Measurements from ENCODE around the gene CDSN.
A peak's percentile ranks its signal among the peaks of the same experiment; 100 is the strongest.

The CDSN gene

GRCh38 chr6:31116661-31117385 is 3.4 kb downstream of the CDSN start:
- no peak for DNase-seq (ENCODE audit: low read depth)

- no peak for DNase-seq (ENCODE audit: low read depth)
Observed at GRCh38 chr6:31115941-31116560, 4.2 kb downstream of the CDSN start.

DNA sequence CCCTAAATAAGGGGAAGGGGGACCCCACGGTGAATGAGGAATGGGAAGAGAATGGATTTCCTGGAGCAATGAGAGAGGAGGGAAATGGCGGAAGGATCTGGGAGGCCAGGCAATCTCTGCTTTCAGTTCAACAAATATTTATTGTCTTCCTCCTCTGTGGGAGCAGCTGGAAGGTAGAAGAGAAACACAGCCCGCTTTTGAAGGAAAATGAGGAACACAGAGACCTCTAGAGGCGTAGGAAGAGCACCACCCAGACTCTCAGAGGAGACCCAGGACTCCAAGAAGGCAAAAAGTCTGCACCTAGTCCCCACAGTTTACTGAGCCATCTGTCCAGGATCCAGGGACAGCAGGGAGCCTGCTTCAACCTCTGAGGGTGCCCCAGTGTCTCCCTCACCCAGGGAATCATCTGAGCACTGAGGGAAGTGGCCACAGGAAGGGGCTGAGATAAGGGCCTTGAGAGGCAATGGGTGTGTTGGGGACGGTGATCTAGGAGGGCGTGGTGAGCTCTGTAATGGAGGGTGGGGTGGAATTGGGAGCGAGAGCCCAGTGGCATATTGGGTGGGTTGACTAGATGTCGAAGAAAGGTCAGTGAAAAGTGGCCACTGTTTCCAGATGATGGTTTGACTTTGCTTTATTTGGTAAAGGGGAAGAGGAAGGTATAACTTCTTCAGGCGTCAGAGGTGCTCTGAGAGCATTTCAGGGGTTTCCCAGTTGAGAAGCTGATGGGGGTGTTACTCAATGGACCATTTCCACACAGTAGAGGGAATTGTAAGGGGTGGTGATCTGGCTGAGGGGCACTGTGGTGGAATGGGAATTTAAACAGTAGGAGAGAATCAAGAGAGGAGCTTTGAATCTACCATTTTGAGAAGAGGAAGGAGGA is 5.0 kb downstream of the CDSN start:
- peak; percentile 40 for DNase-seq (ENCODE audit: low read depth)

DNA sequence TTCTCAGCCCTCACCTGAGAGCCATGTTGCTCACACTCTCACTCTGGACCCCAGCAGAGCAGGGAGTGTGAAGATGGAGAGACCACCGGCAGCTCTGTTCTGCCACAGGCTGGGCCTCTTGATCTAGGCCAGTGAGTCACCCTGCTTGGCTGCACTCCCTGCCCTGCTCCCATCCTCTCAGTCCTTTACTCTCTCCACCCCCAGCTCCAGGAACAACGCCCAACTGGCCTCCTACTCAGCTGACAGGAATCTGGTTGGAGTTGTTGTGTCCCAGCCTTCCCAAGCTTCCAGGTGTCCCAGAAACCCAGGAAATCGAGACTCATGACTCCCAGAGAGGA is 5.7 kb downstream of the CDSN start, which contains the start of gene PSORS1C1:
TSS of gene PSORS1C1 (plus strand) at position 260 of the 338 bp plus-strand sequence. CDS start 14,833 bp downstream, outside the sequence.
- peak; percentile 88 for DNase-seq (ENCODE audit: low read depth)

- peak; percentile 79 for DNase-seq (ENCODE audit: low read depth)
Observed at GRCh38 chr6:31113861-31114540, 6.2 kb downstream of the CDSN start.

- DNase-seq (ENCODE audit: low read depth): no peak
Observed at GRCh38 chr6:31112478-31112877, 7.8 kb downstream of the CDSN start, which contains the start of gene C6orf15. C6orf15 (minus strand) TSS chr6:31112575; CDS start chr6:31112555, 20 bp downstream.

DNA sequence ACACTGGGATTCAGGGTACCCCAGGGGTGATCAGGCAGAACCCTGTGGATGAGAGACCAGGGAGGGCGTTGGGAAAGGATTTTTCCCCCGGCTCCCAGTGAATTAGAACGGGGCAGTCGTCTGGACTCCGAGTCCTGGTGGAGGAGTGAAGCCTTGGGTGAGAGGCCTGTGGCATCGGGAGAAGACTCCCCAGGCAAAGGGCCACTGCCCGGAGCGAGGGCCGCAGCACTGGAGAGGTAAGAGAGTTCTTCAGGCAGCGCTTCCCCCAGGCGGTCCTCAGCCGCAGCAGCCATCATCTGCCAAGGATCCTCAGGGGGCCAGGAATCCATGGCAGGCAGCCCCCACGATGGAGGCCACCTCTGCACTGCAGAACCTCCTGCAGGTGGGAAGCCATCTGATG is 8.5 kb downstream of the CDSN start:
- DNase-seq (ENCODE audit: low read depth): no peak

- DNase-seq (ENCODE audit: low read depth): no peak
Observed at GRCh38 chr6:31110825-31111582, 9.2 kb downstream of the CDSN start.

DNA sequence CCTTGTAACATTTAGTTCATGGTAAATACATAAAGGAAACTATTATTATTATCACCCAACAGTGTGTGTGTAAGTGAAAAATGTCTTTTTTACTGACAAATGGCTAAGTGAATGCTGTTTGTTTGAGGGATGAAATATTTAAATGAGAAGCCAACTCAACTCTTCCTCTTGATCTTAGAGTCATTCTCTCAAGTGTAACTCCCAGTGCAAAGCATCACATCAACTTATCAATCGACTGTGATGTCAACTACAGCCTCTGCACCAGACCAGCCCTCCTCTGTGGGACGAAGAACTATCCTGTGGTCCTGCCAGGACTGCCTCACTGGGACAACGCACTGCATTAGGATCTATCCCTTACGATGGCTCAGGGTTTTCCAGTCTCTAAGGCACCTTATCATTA is 13.2 kb downstream of the CDSN start:
- no peak for DNase-seq (ENCODE audit: low read depth)

DNA sequence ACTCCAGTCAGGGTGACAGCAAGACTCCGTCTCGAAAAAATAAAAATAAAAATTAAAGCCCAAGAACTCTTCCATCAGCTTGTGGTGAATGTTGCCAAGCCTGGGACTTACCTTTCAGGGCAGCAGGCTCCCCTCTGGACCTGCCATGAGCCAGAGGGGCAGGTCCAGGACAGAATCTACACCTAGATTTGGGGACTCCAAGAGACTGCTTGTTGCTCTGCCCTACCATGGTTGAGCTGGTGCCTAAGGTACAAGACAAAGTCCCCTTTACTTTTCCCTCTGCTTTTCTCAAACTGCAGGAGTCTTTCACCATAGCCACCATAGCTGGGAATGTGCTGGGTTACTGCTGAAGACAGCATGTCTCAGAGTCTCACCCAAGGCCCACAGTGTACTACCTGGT is 17.1 kb downstream of the CDSN start:
- DNase-seq (ENCODE audit: low read depth): no peak

DNA sequence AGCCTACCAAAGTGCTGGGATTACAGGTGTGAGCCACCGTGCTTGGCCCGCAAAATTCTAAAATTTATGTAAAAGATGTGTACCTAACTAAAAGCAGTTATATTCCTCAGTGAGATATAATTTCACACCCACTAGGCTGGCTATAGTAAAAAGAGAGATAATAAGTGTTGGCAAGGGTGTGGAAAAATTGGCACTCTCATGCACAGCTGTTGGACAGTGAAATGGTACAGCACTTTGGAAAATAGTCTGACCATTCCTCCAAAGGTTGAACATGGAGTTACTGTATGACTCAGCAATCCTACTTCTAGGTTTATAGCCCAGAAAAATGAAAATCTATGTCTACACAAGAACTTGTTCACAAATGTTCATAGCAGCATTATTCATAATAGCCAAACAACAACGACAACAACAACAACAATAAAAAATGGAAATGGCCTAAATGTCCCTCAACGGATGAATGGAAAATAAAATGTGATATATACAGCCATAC is 21.8 kb downstream of the CDSN start:
- DNase-seq (ENCODE audit: low read depth): no peak

GRCh38 chr6:31096656-31097055 is 23.6 kb downstream of the CDSN start:
- DNase-seq (ENCODE audit: low read depth): no peak

DNA sequence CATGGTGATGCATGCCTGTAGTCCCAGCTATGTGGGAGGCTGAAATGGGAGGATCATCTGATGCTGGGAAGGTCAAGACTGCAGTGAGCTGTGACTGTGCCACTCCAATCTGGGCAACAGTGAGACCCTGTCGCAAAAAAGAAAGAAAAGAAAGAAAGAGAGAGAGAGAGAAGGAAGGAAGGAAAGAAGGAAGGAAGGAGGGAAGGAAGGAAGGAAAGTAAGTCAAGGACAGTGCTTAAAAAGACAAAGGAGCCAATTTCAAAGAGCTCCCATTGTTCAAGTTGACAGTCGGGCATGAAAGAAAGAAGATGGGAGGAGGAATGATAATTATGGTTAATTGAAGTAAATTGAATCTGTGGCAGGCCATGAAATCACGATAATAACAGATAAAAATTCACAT is 24.0 kb downstream of the CDSN start:
- DNase-seq (ENCODE audit: low read depth): no peak

DNA sequence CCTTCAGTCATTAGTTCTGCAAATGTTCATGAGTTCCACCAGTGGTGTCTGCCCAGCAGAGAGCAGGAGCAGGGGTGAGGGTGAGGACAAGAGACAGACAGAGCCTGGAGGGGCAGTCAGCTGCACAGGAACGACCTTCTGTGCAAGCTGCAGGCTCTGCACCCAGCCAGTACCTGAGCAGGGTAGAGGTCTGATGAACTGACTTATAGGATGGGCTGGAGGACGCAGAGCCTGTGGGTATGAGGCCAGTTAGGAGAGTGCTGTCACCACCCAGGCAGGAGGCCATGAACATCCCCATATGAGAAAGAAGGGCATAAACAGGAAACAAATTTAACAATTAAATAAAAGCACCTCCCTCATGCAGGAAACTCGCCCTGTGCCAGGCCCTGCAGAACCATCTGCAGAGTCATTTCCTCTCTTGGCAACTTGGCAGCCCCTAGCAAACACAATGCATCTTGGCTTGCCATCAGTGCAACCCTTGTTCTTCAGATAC is 25.8 kb downstream of the CDSN start:
- DNase-seq (ENCODE audit: low read depth): no peak

- no peak for DNase-seq (ENCODE audit: low read depth)
Observed at GRCh38 chr6:31092769-31093505, 27.3 kb downstream of the CDSN start.

DNA sequence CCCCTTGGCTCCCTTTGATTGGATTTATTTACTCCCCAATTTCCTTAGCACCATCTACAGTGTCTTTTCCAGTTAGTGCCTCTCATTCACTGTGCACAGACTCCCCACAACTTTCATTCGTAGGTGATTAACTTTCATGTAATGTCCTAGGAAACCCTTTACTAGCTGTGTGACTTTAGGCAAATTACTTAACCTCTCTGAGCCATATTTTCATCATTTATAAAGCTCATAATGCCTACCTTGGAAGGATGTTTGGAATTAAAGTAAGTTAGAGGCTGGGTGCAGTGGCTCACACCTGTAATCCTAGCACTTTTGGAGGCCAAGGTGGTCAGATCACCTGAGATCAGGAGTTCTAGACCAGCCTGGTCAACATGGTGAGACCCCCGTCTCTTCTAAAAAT is 28.0 kb downstream of the CDSN start:
- no peak for DNase-seq (ENCODE audit: low read depth)

DNA sequence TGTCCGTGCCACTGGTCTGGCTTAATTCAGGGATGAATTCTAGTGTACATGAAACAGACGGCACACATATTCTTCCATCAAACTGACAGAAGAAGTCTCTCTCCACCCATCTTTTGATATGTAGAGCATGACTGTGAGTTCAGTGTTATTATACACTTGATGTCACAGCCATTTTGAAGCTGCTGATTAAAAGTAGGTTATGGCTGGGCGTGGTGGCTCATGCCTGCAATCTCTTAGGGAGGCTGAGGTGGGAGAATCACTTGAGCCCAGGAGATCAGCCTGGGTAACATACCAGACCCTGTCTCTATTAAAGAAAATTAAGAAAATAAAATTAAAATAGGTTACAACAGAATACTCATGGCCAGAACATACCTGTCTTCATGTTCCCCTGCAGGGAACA is 28.6 kb downstream of the CDSN start:
- DNase-seq (ENCODE audit: low read depth): no peak

DNA sequence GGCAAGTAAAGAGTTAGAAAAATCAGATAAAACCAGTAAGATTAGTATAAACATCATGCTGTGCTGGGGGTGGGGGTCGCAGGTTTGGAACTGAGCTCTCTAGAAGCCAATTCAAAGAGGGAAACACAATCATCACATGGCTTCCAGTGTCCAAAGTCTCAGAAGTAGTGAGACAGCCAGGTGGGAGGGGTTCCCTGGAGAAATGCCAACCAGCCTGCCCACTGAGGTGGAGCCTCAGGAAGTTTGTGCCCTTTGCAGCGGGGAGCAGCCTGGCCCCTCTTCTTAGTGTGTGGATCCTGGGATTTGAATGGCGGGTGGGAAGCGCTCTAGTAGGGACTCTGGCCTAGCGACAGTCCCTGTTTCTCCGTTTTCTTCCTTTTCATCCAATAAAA is 29.3 kb downstream of the CDSN start:
- DNase-seq (ENCODE audit: low read depth): no peak

GRCh38 chr6:31090275-31090972 is 29.8 kb downstream of the CDSN start:
- no peak for DNase-seq (ENCODE audit: low read depth)

Data from GM04503 (cell line).